Trophoblast cell (in vitro differentiated cells and primary cell): ENCODE data around the gene FGGY.

Source experiments
- DNase-seq, 2 donors: peaks; one replicate each; pipeline ENCODE4 v3.0.0-alpha.2; 2016
- H2AFZ ChIP-seq: 2 replicates; pipeline ENCODE4 v1.6.1; 2013; ENCODE audit warnings: low read length, moderate library complexity, mild to moderate bottlenecking; ENCODE audit not compliant: insufficient read depth, poor library complexity
- H2AK5ac ChIP-seq: 2 replicates; pipeline ENCODE4 v1.6.1; 2013; ENCODE audit warnings: mild to moderate bottlenecking, low read length
- H2BK120ac ChIP-seq: 2 replicates; pipeline ENCODE4 v1.6.1; 2013; ENCODE audit warnings: low read length, mild to moderate bottlenecking, moderate library complexity; ENCODE audit not compliant: insufficient read depth, poor library complexity
- H2BK12ac ChIP-seq: 2 replicates; pipeline ENCODE4 v1.6.1; 2013; ENCODE audit warnings: mild to moderate bottlenecking, low read length, moderate library complexity
- H2BK5ac ChIP-seq: 2 replicates; pipeline ENCODE4 v1.6.1; 2013; ENCODE audit warnings: low read length, low read depth, moderate library complexity, mild to moderate bottlenecking; ENCODE audit not compliant: poor library complexity
- H3K14ac ChIP-seq: 2 replicates; pipeline ENCODE4 v1.6.1; 2013; ENCODE audit warnings: mild to moderate bottlenecking, low read length
- H3K18ac ChIP-seq: 2 replicates; pipeline ENCODE4 v1.6.1; 2013; ENCODE audit warnings: mild to moderate bottlenecking, low read length
- H3K23ac ChIP-seq: 2 replicates; pipeline ENCODE4 v1.6.1; 2013; ENCODE audit warnings: low read length
- H3K27ac ChIP-seq: 2 replicates; pipeline ENCODE4 v1.5.1; 2013; ENCODE audit warnings: low read depth, mild to moderate bottlenecking, inconsistent platforms, low read length, moderate library complexity
- H3K27me3 ChIP-seq: 2 replicates; pipeline ENCODE4 v1.6.1; 2013; ENCODE audit warnings: inconsistent platforms, mild to moderate bottlenecking, low read length, moderate library complexity; ENCODE audit not compliant: insufficient read depth
- H3K36me3 ChIP-seq, 2 experiments: 1 replicate in 1 of 2; 2 replicates in 1 of 2; pipeline ENCODE4 v1.6.1; 2013; ENCODE audit warnings: low read length in 2 of 2, mild to moderate bottlenecking in 2 of 2, moderate library complexity in 1 of 2; ENCODE audit not compliant: insufficient read depth in 2 of 2, control insufficient read depth in 1 of 2
- H3K4ac ChIP-seq: 2 replicates; pipeline ENCODE4 v1.6.1; 2013; ENCODE audit warnings: low read depth, mild to moderate bottlenecking, low read length, moderate library complexity
- H3K4me1 ChIP-seq, 2 experiments: 1 replicate in 1 of 2; 2 replicates in 1 of 2; pipeline ENCODE4 v1.6.1; 2013; ENCODE audit warnings: low read length in 2 of 2, mild to moderate bottlenecking in 2 of 2, moderate library complexity in 1 of 2; ENCODE audit not compliant: insufficient read depth in 2 of 2, control insufficient read depth in 1 of 2
- H3K4me2 ChIP-seq: 2 replicates; pipeline ENCODE4 v1.6.1; 2013; ENCODE audit warnings: inconsistent platforms, mild to moderate bottlenecking, low read length, moderate library complexity
- H3K4me3 ChIP-seq: 2 replicates; pipeline ENCODE4 v1.5.1; 2013; ENCODE audit warnings: mild to moderate bottlenecking, low read depth, low read length, inconsistent platforms
- H3K79me1 ChIP-seq: one replicate; pipeline ENCODE4 v1.6.1; 2013; ENCODE audit warnings: low read length
- H3K79me2 ChIP-seq: 2 replicates; pipeline ENCODE4 v1.6.1; 2013; ENCODE audit warnings: low read length, mild to moderate bottlenecking; ENCODE audit not compliant: control insufficient read depth, insufficient read depth, poor library complexity
- H3K9ac ChIP-seq: 2 replicates; pipeline ENCODE4 v1.6.1; 2013; ENCODE audit warnings: mild to moderate bottlenecking, low read length
- H3K9me3 ChIP-seq: 2 replicates; pipeline ENCODE4 v1.6.1; 2013; ENCODE audit warnings: low read depth, mild to moderate bottlenecking, control low read depth, inconsistent platforms, low read length; ENCODE audit not compliant: insufficient read depth
- H4K12ac ChIP-seq: 2 replicates; pipeline ENCODE4 v1.6.1; 2013; ENCODE audit warnings: low read depth, mild to moderate bottlenecking, low read length, moderate library complexity
- H4K8ac ChIP-seq: 2 replicates; pipeline ENCODE4 v1.6.1; 2013; ENCODE audit warnings: low read depth, mild to moderate bottlenecking, low read length, moderate library complexity
- H4K91ac ChIP-seq: one replicate; pipeline ENCODE4 v1.6.1; 2013; ENCODE audit warnings: low read depth, mild to moderate bottlenecking, low read length, moderate library complexity
- WGBS: extraction: QIAGEN DNeasy Blood & Tissue Kit; methylation state at CpG from one replicate; pipeline ENCODE4 v1.1.7; 2013; ENCODE audit warnings: missing lambda C conversion rate; ENCODE audit not compliant: insufficient read length, insufficient coverage; ENCODE audit errors: extremely low coverage; 5-methylcytosine and 5-hydroxymethylcytosine counted together

Gene FGGY

GRCh38 chr1:59345221-59345620, 48.3 kb downstream of the FGGY start:
- Histone ChIP-seq H3K4me3 (no peak overlapping the region), H3K4me1 (peaks cover 2 to 3% of the 10 kb centered on the region in 2 experiments), H3K9ac (no peak overlapping the region), H2BK120ac (no peak overlapping the region), H3K4me2 (no peak overlapping the region), H4K8ac (no peak overlapping the region), H3K79me1 (no peaks in the 10 kb centered on the region), H3K18ac (no peak overlapping the region), H3K4ac (no peak overlapping the region), H2BK5ac (no peak overlapping the region), H3K23ac (no peak overlapping the region), H2AK5ac (no peak overlapping the region), H3K79me2 (no peaks in the 10 kb centered on the region), H3K9me3 (no peaks in the 10 kb centered on the region), H3K27me3 (no peaks in the 10 kb centered on the region), H2AFZ (no peak overlapping the region), H4K91ac (peak overlapping the region; percentile 24), H2BK12ac (no peak overlapping the region), H3K14ac (no peak overlapping the region), H4K12ac (no peak overlapping the region), H3K27ac (no peak overlapping the region), H3K36me3 (no peaks in the 10 kb centered on the region)
- no peak for DNase-seq
- WGBS: no CpG with 5 or more reads among the region's 1 CpG

GRCh38 chr1:59346429-59346828, 49.5 kb downstream of the FGGY start:
- Histone ChIP-seq H2BK12ac (no peak overlapping the region), H2AFZ (no peak overlapping the region), H3K23ac (no peak overlapping the region), H3K79me1 (no peaks in the 10 kb centered on the region), H3K4me3 (no peak overlapping the region), H3K14ac (no peak overlapping the region), H3K27ac (no peak overlapping the region), H2BK5ac (no peak overlapping the region), H3K18ac (no peak overlapping the region), H4K8ac (no peak overlapping the region), H4K91ac (no peak overlapping the region), H2BK120ac (no peak overlapping the region), H3K27me3 (no peaks in the 10 kb centered on the region), H2AK5ac (no peak overlapping the region), H3K9me3 (no peaks in the 10 kb centered on the region), H3K36me3 (no peaks in the 10 kb centered on the region), H3K9ac (no peak overlapping the region), H3K4ac (no peak overlapping the region), H4K12ac (no peak overlapping the region), H3K4me1 (peaks cover 2 to 3% of the 10 kb centered on the region in 2 experiments), H3K4me2 (no peak overlapping the region), H3K79me2 (no peaks in the 10 kb centered on the region)
- no peak for DNase-seq
- WGBS: no CpG with 5 or more reads among the region's 3 CpGs

- no peak overlapping the region for H4K8ac ChIP-seq
- WGBS: no CpG with 5 or more reads among the region's 3 CpGs
- no peaks in the 10 kb centered on the region for H3K79me2 ChIP-seq
- no peaks in the 10 kb centered on the region for H3K9me3 ChIP-seq
- no peak overlapping the region for H3K9ac ChIP-seq
- no peak overlapping the region for H2AFZ ChIP-seq
- H3K4ac ChIP-seq: no peak overlapping the region
- no peak overlapping the region for H2BK5ac ChIP-seq
- no peaks in the 10 kb centered on the region for H3K36me3 ChIP-seq
- H3K4me3 ChIP-seq: no peak overlapping the region
- DNase-seq: no peak
- no peak overlapping the region for H3K4me2 ChIP-seq
- H4K12ac ChIP-seq: no peak overlapping the region
- no peaks in the 10 kb centered on the region for H3K79me1 ChIP-seq
- no peak overlapping the region for H4K91ac ChIP-seq
- no peaks in the 10 kb centered on the region for H3K4me1 ChIP-seq
- H2BK12ac ChIP-seq: no peak overlapping the region
- no peak overlapping the region for H3K23ac ChIP-seq
- H2AK5ac ChIP-seq: no peak overlapping the region
- H3K27me3 ChIP-seq: no peaks in the 10 kb centered on the region
- no peak overlapping the region for H3K18ac ChIP-seq
- no peak overlapping the region for H3K27ac ChIP-seq
- no peak overlapping the region for H2BK120ac ChIP-seq
- no peak overlapping the region for H3K14ac ChIP-seq
These were observed 52.2 kb downstream of the FGGY start for GRCh38 chr1:59349101-59349500.

GRCh38 chr1:59350521-59350920, 53.6 kb downstream of the FGGY start:
- H4K8ac ChIP-seq: no peak overlapping the region
- no peak overlapping the region for H4K91ac ChIP-seq
- H2AFZ ChIP-seq: no peak overlapping the region
- no peaks in the 10 kb centered on the region for H3K79me1 ChIP-seq
- no peak overlapping the region for H3K4me3 ChIP-seq
- H3K4ac ChIP-seq: no peak overlapping the region
- no peak overlapping the region for H3K27ac ChIP-seq
- H3K4me2 ChIP-seq: no peak overlapping the region
- no peak overlapping the region for H3K14ac ChIP-seq
- no peak overlapping the region for H3K9ac ChIP-seq
- H2BK120ac ChIP-seq: no peak overlapping the region
- no peak overlapping the region for H2AK5ac ChIP-seq
- WGBS: no CpG with 5 or more reads among the region's 2 CpGs
- H2BK5ac ChIP-seq: no peak overlapping the region
- H4K12ac ChIP-seq: no peak overlapping the region
- no peak overlapping the region for H3K23ac ChIP-seq
- H3K79me2 ChIP-seq: no peaks in the 10 kb centered on the region
- H2BK12ac ChIP-seq: no peak overlapping the region
- peaks cover 0 to 5% of the 10 kb centered on the region in 2 experiments for H3K4me1 ChIP-seq
- no peaks in the 10 kb centered on the region for H3K36me3 ChIP-seq
- no peak for DNase-seq
- no peak overlapping the region for H3K18ac ChIP-seq
- H3K9me3 ChIP-seq: no peaks in the 10 kb centered on the region
- H3K27me3 ChIP-seq: no peaks in the 10 kb centered on the region
